ENCODE data around the gene HFM1.
A peak's percentile ranks its signal among the peaks of the same experiment; 100 is the strongest.
"Not testable (repeated sequence)": the region's sequence is repeated elsewhere in the genome, so short reads cannot be mapped to it uniquely, and the experiment has no call there.

Gene HFM1

GRCh38 chr1:91374086-91374485 is 30.6 kb downstream of the HFM1 start:
- intact Hi-C loops (cut with DNase I) = no loop called here
- no peak for DNase-seq

- intact Hi-C loops (cut with DNase I); DNase-seq: not testable (repeated sequence)
Measured at GRCh38 chr1:91372230-91372629, 32.4 kb downstream of the HFM1 start.

GRCh38 chr1:91349524-91349923 is 55.1 kb downstream of the HFM1 start:
- intact Hi-C loops (cut with DNase I) = no loop called here
- DNase-seq = no peak

GRCh38 chr1:91346824-91347223 is 57.8 kb downstream of the HFM1 start:
- intact Hi-C loops (cut with DNase I) = no loop called here
- no peak for DNase-seq

- DNase-seq = peak in 1 of 42 donors; percentile 3
- intact Hi-C loops (cut with DNase I) = no loop called here
Measured at GRCh38 chr1:91345395-91346005, 59.1 kb downstream of the HFM1 start.

- no peak for DNase-seq
- intact Hi-C loops (cut with DNase I) = no loop called here
Measured at GRCh38 chr1:91338501-91338900, 66.1 kb downstream of the HFM1 start.

- intact Hi-C loops (cut with DNase I) = no loop called here
- DNase-seq = no peak
Measured at GRCh38 chr1:91335603-91336002, 69.0 kb downstream of the HFM1 start.

GRCh38 chr1:91334856-91335255 is 69.8 kb downstream of the HFM1 start:
- intact Hi-C loops (cut with DNase I) = no loop called here
- DNase-seq = no peak

- no peak for DNase-seq
- intact Hi-C loops (cut with DNase I) = no loop called here
Measured at GRCh38 chr1:91325456-91325855, 79.2 kb downstream of the HFM1 start.

- intact Hi-C loops (cut with DNase I) = no loop called here
- no peak for DNase-seq
Measured at GRCh38 chr1:91314643-91315042, 90.0 kb downstream of the HFM1 start.

- intact Hi-C loops (cut with DNase I) = no loop called here
- DNase-seq = no peak
Measured at GRCh38 chr1:91311672-91312071, 93.0 kb downstream of the HFM1 start.

GRCh38 chr1:91308544-91308943 is 96.1 kb downstream of the HFM1 start:
- DNase-seq = no peak
- intact Hi-C loops (cut with DNase I) = no loop called here

- intact Hi-C loops (cut with DNase I) = no loop called here
- no peak for DNase-seq
Measured at GRCh38 chr1:91307784-91308409, 96.7 kb downstream of the HFM1 start.

GRCh38 chr1:91303165-91303564 is 101.5 kb downstream of the HFM1 start:
- no peak for DNase-seq
- intact Hi-C loops (cut with DNase I) = no loop called here

- intact Hi-C loops (cut with DNase I); DNase-seq: not testable (repeated sequence)
Measured at GRCh38 chr1:91288843-91289553, 115.6 kb downstream of the HFM1 start.

GRCh38 chr1:91286962-91287317 is 117.7 kb downstream of the HFM1 start:
- intact Hi-C loops (cut with DNase I); DNase-seq: not testable (repeated sequence)

- intact Hi-C loops (cut with DNase I); DNase-seq: not testable (repeated sequence)
Measured at GRCh38 chr1:91286259-91286961, 118.2 kb downstream of the HFM1 start.

- intact Hi-C loops (cut with DNase I) = loop anchor here (5.0 kb wide), 2 partner anchors 119 to 644 kb away; partner anchors contain the start of gene HFM1
- no peak for DNase-seq
Measured at GRCh38 chr1:91283421-91283726, 121.3 kb downstream of the HFM1 start.

GRCh38 chr1:91282695-91283420 is 121.8 kb downstream of the HFM1 start:
- intact Hi-C loops (cut with DNase I) = loop anchor here (5.0 kb wide), 2 partner anchors 119 to 644 kb away; partner anchors contain the start of gene HFM1
- DNase-seq = peak in 41 of 42 donors; percentile 16 to 89 (median 66)
